HG03432 (cell line): ENCODE measurements around the gene HPCAL1.

ENCODE experiments used
- ATAC-seq: cut with Tn5 transposase; IDR thresholded peaks from one replicate; pipeline ENCODE4 v1.9.1; 2021; ENCODE audit warnings: mild to moderate bottlenecking, moderate library complexity; ENCODE audit not compliant: unreplicated experiment

The HPCAL1 gene

GRCh38 chr2:10368491-10369231, 66.0 kb downstream of the HPCAL1 start:
- no peak for ATAC-seq

- no peak for ATAC-seq
Observed at GRCh38 chr2:10369269-10370255, 66.9 kb downstream of the HPCAL1 start.

- ATAC-seq: no peak
Observed at GRCh38 chr2:10370390-10370789, 67.7 kb downstream of the HPCAL1 start.

- no peak for ATAC-seq
Observed at GRCh38 chr2:10370895-10371294, 68.2 kb downstream of the HPCAL1 start.

GRCh38 chr2:10371441-10372196, 68.9 kb downstream of the HPCAL1 start:
- no peak for ATAC-seq

- no peak for ATAC-seq
Observed at GRCh38 chr2:10372203-10372861, 69.6 kb downstream of the HPCAL1 start.

- no peak for ATAC-seq
Observed at GRCh38 chr2:10372862-10373240, 70.1 kb downstream of the HPCAL1 start.

GRCh38 chr2:10373931-10374330, 71.2 kb downstream of the HPCAL1 start:
- no peak for ATAC-seq

GRCh38 chr2:10374362-10374943, 71.7 kb downstream of the HPCAL1 start:
- ATAC-seq: no peak

- ATAC-seq: no peak
Observed at GRCh38 chr2:10375570-10376281, 73.0 kb downstream of the HPCAL1 start.

GRCh38 chr2:10377052-10377746, 74.5 kb downstream of the HPCAL1 start:
- ATAC-seq: no peak

GRCh38 chr2:10377747-10378085, 75.0 kb downstream of the HPCAL1 start:
- no peak for ATAC-seq

GRCh38 chr2:10378189-10378588, 75.5 kb downstream of the HPCAL1 start:
- peak; percentile 64 for ATAC-seq

- no peak for ATAC-seq
Observed at GRCh38 chr2:10380048-10380926, 77.6 kb downstream of the HPCAL1 start.

GRCh38 chr2:10381997-10382353, 79.3 kb downstream of the HPCAL1 start:
- no peak for ATAC-seq

- ATAC-seq: peak; percentile 69
Observed at GRCh38 chr2:10382354-10383061, 79.8 kb downstream of the HPCAL1 start.

GRCh38 chr2:10383960-10384734, 81.4 kb downstream of the HPCAL1 start:
- ATAC-seq: no peak
